Measurements from ENCODE around the gene PSMD6.

The PSMD6 gene

GRCh38 chr3:63977893-63978292 is 45.4 kb downstream of the PSMD6 start:
- no peak for DNase-seq

- no peak for DNase-seq
These were observed 46.5 kb downstream of the PSMD6 start for GRCh38 chr3:63976872-63977200.

- DNase-seq: no peak
These were observed 47.0 kb downstream of the PSMD6 start for GRCh38 chr3:63976161-63976871.

- DNase-seq: no peak
These were observed 47.6 kb downstream of the PSMD6 start for GRCh38 chr3:63975723-63976122.

GRCh38 chr3:63974451-63974850 is 48.8 kb downstream of the PSMD6 start:
- no peak for DNase-seq

- no peak for DNase-seq
These were observed 49.9 kb downstream of the PSMD6 start for GRCh38 chr3:63973406-63973805.

- no peak for DNase-seq
These were observed 50.3 kb downstream of the PSMD6 start for GRCh38 chr3:63972987-63973386.

- no peak for DNase-seq
These were observed 51.1 kb downstream of the PSMD6 start for GRCh38 chr3:63972196-63972595.

- DNase-seq: no peak
These were observed 52.4 kb downstream of the PSMD6 start for GRCh38 chr3:63970631-63971475.

GRCh38 chr3:63969876-63970275 is 53.4 kb downstream of the PSMD6 start:
- no peak for DNase-seq

GRCh38 chr3:63968612-63969350 is 54.5 kb downstream of the PSMD6 start:
- no peak for DNase-seq

- peak; percentile 47 for DNase-seq
These were observed 55.4 kb downstream of the PSMD6 start for GRCh38 chr3:63967675-63968611.

- DNase-seq: no peak
These were observed 56.4 kb downstream of the PSMD6 start for GRCh38 chr3:63966871-63967270.

- DNase-seq: no peak
These were observed 57.3 kb downstream of the PSMD6 start for GRCh38 chr3:63966007-63966406.

GRCh38 chr3:63964681-63965485 is 58.4 kb downstream of the PSMD6 start:
- no peak for DNase-seq

GRCh38 chr3:63963496-63963895 is 59.8 kb downstream of the PSMD6 start:
- DNase-seq: no peak

GRCh38 chr3:63961891-63962290 is 61.4 kb downstream of the PSMD6 start:
- DNase-seq: no peak
